K562 (cell line): ENCODE results near the gene TEPSIN.

Experiments
- CBX5 ChIP-seq: IDR thresholded peaks from 2 replicates; pipeline ENCODE4 v1.6.1; 2014; ENCODE audit warnings: low read depth, borderline replicate concordance
- COPS2 ChIP-seq: fragments of 450-650 bp; conservative IDR thresholded peaks from 2 replicates; pipeline ENCODE4 v1.6.1; 2016; ENCODE audit warnings: mild to moderate bottlenecking, moderate library complexity
- CTCF ChIP-seq, 3 experiments: IDR thresholded peaks in 2 of 3; conservative IDR thresholded peaks in 1 of 3; 2 replicates each; pipeline ENCODE4 v1.5.1; 2011 to 2012; ENCODE audit warnings: low read length in 3 of 3, mild to moderate bottlenecking in 3 of 3, control low read depth in 2 of 3, improper control_type of control experiment in 1 of 3, inconsistent platforms in 1 of 3, low read depth in 1 of 3, mixed read lengths in 1 of 3, moderate library complexity in 1 of 3; ENCODE audit not compliant: insufficient read depth in 2 of 3
- EP300 ChIP-seq: IDR thresholded peaks from 2 replicates; pipeline ENCODE4 v1.6.1; 2012; ENCODE audit warnings: low read length, improper control_type of control experiment
- HDAC2 ChIP-seq: fragments of 450-650 bp; IDR thresholded peaks from 2 replicates; pipeline ENCODE4 v1.6.1; 2016; ENCODE audit warnings: mild to moderate bottlenecking
- MLX ChIP-seq, 2 experiments: fragments of 450-650 bp in 1 of 2; sonication (generic) in 1 of 2; formaldehyde crosslinking; conservative IDR thresholded peaks; 2 replicates each; pipeline versions ENCODE4 v1.4.0 to v1.8.1; 2020 to 2022; ENCODE audit warnings: mild to moderate bottlenecking in 1 of 2, missing genetic modification reagents in 1 of 2
- NFXL1 ChIP-seq: fragments of 450-650 bp; formaldehyde crosslinking; IDR thresholded peaks from 2 replicates; pipeline ENCODE4 v1.4.0; 2021; ENCODE audit warnings: mild to moderate bottlenecking
- PRDM10 ChIP-seq: fragments of 450-650 bp; IDR thresholded peaks from 2 replicates; pipeline ENCODE4 v1.6.1; 2018; ENCODE audit not compliant: partially characterized antibody
- YBX1 ChIP-seq: fragments of 450-650 bp; IDR thresholded peaks from 2 replicates; pipeline ENCODE4 v1.7.1; 2016; ENCODE audit warnings: mild to moderate bottlenecking
- ZBTB33 ChIP-seq: sonication (generic); formaldehyde crosslinking; IDR thresholded peaks from 2 replicates; pipeline ENCODE4 v1.8.1; 2023; ENCODE audit warnings: mild to moderate bottlenecking, missing genetic modification reagents
- ZNF23 ChIP-seq: fragments of 250-450 bp; sonication (Bioruptor Pico); IDR thresholded peaks from 2 replicates; pipeline ENCODE4 v1.4.0; 2020; ENCODE audit warnings: mild to moderate bottlenecking
- ZNF280B ChIP-seq: fragments of 250-450 bp; sonication (Bioruptor Pico); IDR thresholded peaks from 2 replicates; pipeline ENCODE4 v1.5.1; 2021; ENCODE audit warnings: mild to moderate bottlenecking
- ZNF282 ChIP-seq: sonication (generic); formaldehyde crosslinking; IDR thresholded peaks from 2 replicates; pipeline ENCODE4 v1.8.1; 2023; ENCODE audit warnings: missing genetic modification reagents
- ZNF780A ChIP-seq: fragments of 250-450 bp; sonication (Bioruptor Pico); IDR thresholded peaks from 2 replicates; pipeline ENCODE4 v1.5.0; 2021; ENCODE audit warnings: mild to moderate bottlenecking

- TF ChIP-seq ZNF780A (CRISPR knock-in tag) (no peak), EP300 (no peak), ZNF23 (CRISPR knock-in tag) (no peak), PRDM10 (no peak), CTCF (IDR thresholded peaks at IDR 0.05 in 2 of 3, conservative IDR thresholded peaks at IDR 0.05 in 1 of 3; ENCODE audit: insufficient read depth in 2 of 3, low read depth in 1 of 3, low read length in 3 of 3) (no peak), ZNF280B (CRISPR knock-in tag) (no peak), COPS2 (no peak), CBX5 (no peak), YBX1 (no peak), MLX (CRISPR knock-in tag; conservative IDR thresholded peaks at IDR 0.05) (no peak), HDAC2 (no peak), ZBTB33 (CRISPR knock-in tag) (no peak), NFXL1 (CRISPR knock-in tag) (no peak), ZNF282 (CRISPR knock-in tag) (no peak)
Measured at GRCh38 chr17:81251709-81252301, 12.9 kb upstream of the TEPSIN start.
